ENCODE data around the gene TOMM7.
"Not testable (repeated sequence)": the region's sequence is repeated elsewhere in the genome, so short reads cannot be mapped to it uniquely, and the experiment has no call there.

TOMM7 gene

GRCh38 chr7:22781230-22781711 is 41.4 kb downstream of the TOMM7 start:
- DNase-seq, result no peak

GRCh38 chr7:22779730-22780323 is 42.8 kb downstream of the TOMM7 start:
- not testable (repeated sequence) for DNase-seq

GRCh38 chr7:22776964-22777363 is 45.7 kb downstream of the TOMM7 start:
- no peak for DNase-seq

- no peak for DNase-seq
Observed at GRCh38 chr7:22772885-22773284, 49.8 kb downstream of the TOMM7 start.

GRCh38 chr7:22771872-22772228 is 50.8 kb downstream of the TOMM7 start:
- no peak for DNase-seq

GRCh38 chr7:22771194-22771871 is 51.3 kb downstream of the TOMM7 start:
- no peak for DNase-seq

GRCh38 chr7:22765609-22766008 is 57.0 kb downstream of the TOMM7 start:
- no peak for DNase-seq
